Spleen (tissue), 11 donors: ENCODE measurements around the gene TTI1. TPM values are rescaled to one million over a fixed set of nuclear protein-coding genes. Genes with fewer than 3 reads are reported as not detected.

Experiments used
- DNase-seq: peaks from one replicate; pipeline ENCODE4 v3.0.0-alpha.2; 2020
- H3K27ac ChIP-seq, 8 donors: fragments of 200-600 bp; sonication (generic) in 7 of 8; 1 replicate in 4 of 8; 2 replicates in 4 of 8; pipeline versions ENCODE4 v1.5.0 to v1.8.0; 2016 to 2021; ENCODE audit warnings: inconsistent platforms in 4 of 8, mild to moderate bottlenecking in 4 of 8, moderate library complexity in 1 of 8
- H3K27me3 ChIP-seq, 7 donors: fragments of 200-600 bp; sonication (generic) in 6 of 7; replicated peaks in 1 of 7; 1 replicate in 4 of 7; 2 replicates in 3 of 7; pipeline versions ENCODE4 v1.5.0 to v1.8.0; 2016 to 2021; ENCODE audit warnings: inconsistent platforms in 3 of 7, mild to moderate bottlenecking in 1 of 7
- H3K36me3 ChIP-seq, 6 donors: fragments of 200-600 bp; sonication (generic) in 5 of 6; 1 replicate in 4 of 6; 2 replicates in 2 of 6; pipeline versions ENCODE4 v1.5.0 to v1.8.0; 2016 to 2021; ENCODE audit warnings: inconsistent platforms in 2 of 6
- H3K4me1 ChIP-seq, 6 donors: fragments of 200-600 bp; sonication (generic) in 5 of 6; 1 replicate in 3 of 6; 2 replicates in 3 of 6; pipeline versions ENCODE4 v1.5.0 to v1.8.0; 2016 to 2021; ENCODE audit warnings: inconsistent platforms in 3 of 6
- H3K4me3 ChIP-seq, 8 donors: fragments of 200-600 bp; sonication (generic) in 7 of 8; 1 replicate in 4 of 8; 2 replicates in 4 of 8; pipeline versions ENCODE4 v1.5.0 to v1.8.0; 2016 to 2021; ENCODE audit warnings: inconsistent platforms in 4 of 8, mild to moderate bottlenecking in 4 of 8, moderate library complexity in 2 of 8
- H3K9me3 ChIP-seq, 8 donors: fragments of 200-600 bp; sonication (generic) in 7 of 8; 1 replicate in 4 of 8; 2 replicates in 4 of 8; pipeline versions ENCODE4 v1.5.0 to v1.8.0; 2016 to 2021; ENCODE audit warnings: inconsistent platforms in 4 of 8
- POLR2A ChIP-seq, 3 donors: fragments of 450-650 bp; IDR thresholded peaks; one replicate each; pipeline ENCODE4 v1.5.1; 2017; ENCODE audit warnings: antibody characterized with exemption in 3 of 3, mild to moderate bottlenecking in 1 of 3
- POLR2AphosphoS5 ChIP-seq, 3 donors: sonication (generic); formaldehyde crosslinking; IDR thresholded peaks; one replicate each; pipeline ENCODE4 v1.5.1; 2017; ENCODE audit warnings: antibody characterized with exemption in 3 of 3
- WGBS, 5 donors: extraction: QIAGEN DNeasy Blood & Tissue Kit in 3 of 5; methylation state at CpG; one replicate each; pipeline versions ENCODE4 v1.1.5 to v1.1.7; 2013 to 2018; 5-methylcytosine and 5-hydroxymethylcytosine counted together
- intact Hi-C: fragments of 100-400 bp; cut with DNase I; formaldehyde crosslinking; loops from one replicate; pipeline ENCODE4 v1.15.0; 2023; ENCODE audit warnings: low total_unique reads
- polyA plus RNA-seq, 3 donors: library from polyadenylated mRNA; stranded (reverse); fragments of 200-250 nt; gene quantifications; one replicate each; pipeline ENCODE4 v1.2.1, GENCODE V29; 2013
- total RNA-seq, 7 donors: library from RNA; depleted of rRNA in 3 of 7; stranded (reverse); fragments of >200 nt in 3 of 7; fragmentation: NEBNext Ultra II Directional in 4 of 7; extraction: Animal tissue kit (Norgen Biotek cat#: 25700) in 4 of 7; gene quantifications; one replicate each; pipeline versions ENCODE4 v1.1.0 to v1.2.1, GENCODE V29; 2016 to 2021
- TF ChIP-seq, protein P1 (sequence below), 11 experiments: fragments of 200-600 bp in 7 of 11; fragments of 450-650 bp in 4 of 11; sonication (generic) in 4 of 11; IDR thresholded peaks in 8 of 11; conservative IDR thresholded peaks in 3 of 11; 1 replicate in 7 of 11; 2 replicates in 4 of 11; pipeline versions ENCODE4 v1.4.0 to v1.8.0; 2016 to 2021; ENCODE audit warnings: antibody characterized with exemption in 11 of 11, inconsistent platforms in 4 of 11, mild to moderate bottlenecking in 1 of 11
- donor health status: healthy with polysubstance abuse.
- donor health status: DM: no; HTN: no; CAD: no; lungs with moderate emphysema.
- donor health status: DM: no; HTN: no; CAD: no.
- donor health status: Bipolar disorder and iron deficiency.
- donor health status: healthy.
- donor health status: DM: no; HTN: no; CAD: no.
- donor health status: DM: yes; HTN: yes; CAD: no.

Gene TTI1
- total and polyA plus RNA-seq, 10 donors: 5.9 to 25.2 (median 19.1) TPM

DNA sequence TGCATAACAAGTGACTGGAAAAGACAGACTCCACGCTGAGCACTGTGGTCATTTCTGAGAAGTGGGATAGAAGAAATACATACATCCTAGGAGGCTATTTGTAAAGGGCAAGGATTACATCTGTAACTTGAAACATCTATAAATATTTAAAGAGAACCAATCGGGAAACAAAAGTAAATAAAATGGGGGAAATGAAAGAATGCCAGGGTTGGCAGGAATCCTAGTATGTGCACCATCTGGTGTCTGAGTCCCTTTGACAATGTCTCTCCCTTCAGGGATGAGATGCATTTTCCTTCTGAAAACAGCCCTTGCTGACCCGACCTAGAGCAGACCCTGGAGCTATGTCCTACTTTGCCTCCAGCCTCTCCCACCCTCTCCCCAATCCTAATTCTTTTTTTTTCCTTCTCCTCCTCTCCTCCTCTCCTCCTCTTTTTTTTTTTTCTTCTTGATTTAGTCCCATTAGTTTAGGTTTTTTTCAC is 77.1 kb downstream of the TTI1 start:
- H3K4me3 ChIP-seq: no peak overlapping the region
- no peaks in the 10 kb centered on the region for H3K36me3 ChIP-seq
- H3K27me3 ChIP-seq: no peaks in the 10 kb centered on the region
- TF ChIP-seq POLR2A (IDR thresholded peaks at IDR 0.05): no peak
- TF ChIP-seq, protein P1, sequence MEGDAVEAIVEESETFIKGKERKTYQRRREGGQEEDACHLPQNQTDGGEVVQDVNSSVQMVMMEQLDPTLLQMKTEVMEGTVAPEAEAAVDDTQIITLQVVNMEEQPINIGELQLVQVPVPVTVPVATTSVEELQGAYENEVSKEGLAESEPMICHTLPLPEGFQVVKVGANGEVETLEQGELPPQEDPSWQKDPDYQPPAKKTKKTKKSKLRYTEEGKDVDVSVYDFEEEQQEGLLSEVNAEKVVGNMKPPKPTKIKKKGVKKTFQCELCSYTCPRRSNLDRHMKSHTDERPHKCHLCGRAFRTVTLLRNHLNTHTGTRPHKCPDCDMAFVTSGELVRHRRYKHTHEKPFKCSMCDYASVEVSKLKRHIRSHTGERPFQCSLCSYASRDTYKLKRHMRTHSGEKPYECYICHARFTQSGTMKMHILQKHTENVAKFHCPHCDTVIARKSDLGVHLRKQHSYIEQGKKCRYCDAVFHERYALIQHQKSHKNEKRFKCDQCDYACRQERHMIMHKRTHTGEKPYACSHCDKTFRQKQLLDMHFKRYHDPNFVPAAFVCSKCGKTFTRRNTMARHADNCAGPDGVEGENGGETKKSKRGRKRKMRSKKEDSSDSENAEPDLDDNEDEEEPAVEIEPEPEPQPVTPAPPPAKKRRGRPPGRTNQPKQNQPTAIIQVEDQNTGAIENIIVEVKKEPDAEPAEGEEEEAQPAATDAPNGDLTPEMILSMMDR (IDR thresholded peaks at IDR 0.05 in 8 of 11, conservative IDR thresholded peaks at IDR 0.05 in 3 of 11): no peak
- no peak for TF ChIP-seq POLR2AphosphoS5 (IDR thresholded peaks at IDR 0.05)
- intact Hi-C loops: no loop called here
- no peaks in the 10 kb centered on the region for H3K4me1 ChIP-seq
- peaks cover 0 to 13% (median 0%) of the 10 kb centered on the region in 8 donors for H3K9me3 ChIP-seq
- WGBS, 5 donors: 47 to 71% (median 65%) methylated on average over 3 of the region's 3 CpGs
- DNase-seq: no peak
- no peak overlapping the region for H3K27ac ChIP-seq

DNA sequence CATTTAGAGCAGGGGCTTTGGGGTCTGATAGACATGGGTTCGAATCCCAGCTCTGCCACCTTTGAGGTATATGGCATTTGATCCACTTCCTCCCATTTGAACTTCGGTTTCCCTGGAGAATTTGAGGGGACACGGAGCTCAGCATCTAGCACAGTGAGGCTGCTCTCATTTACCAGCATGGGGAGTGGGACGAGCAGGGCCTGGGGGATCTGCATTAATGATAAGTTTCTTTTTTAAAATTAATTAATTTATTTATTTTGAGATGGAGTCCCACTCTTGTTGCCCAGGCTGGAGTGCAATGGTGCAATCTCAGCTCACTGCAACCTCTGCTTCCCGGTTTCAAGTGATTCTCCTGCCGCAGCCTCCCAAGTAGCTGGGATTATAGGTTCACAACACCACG is 77.7 kb downstream of the TTI1 start:
- TF ChIP-seq POLR2A (IDR thresholded peaks at IDR 0.05): no peak
- TF ChIP-seq, protein P1 (IDR thresholded peaks at IDR 0.05 in 8 of 11, conservative IDR thresholded peaks at IDR 0.05 in 3 of 11): no peak
- TF ChIP-seq POLR2AphosphoS5 (IDR thresholded peaks at IDR 0.05): no peak
- intact Hi-C loops: no loop called here
- Histone ChIP-seq H3K27ac (no peak overlapping the region), H3K9me3 (peaks cover 0 to 13% (median 0%) of the 10 kb centered on the region in 8 donors), H3K4me1 (no peaks in the 10 kb centered on the region), H3K27me3 (no peaks in the 10 kb centered on the region), H3K4me3 (no peak overlapping the region), H3K36me3 (no peaks in the 10 kb centered on the region)
- no peak for DNase-seq
- 85 to 89% (median 86%) methylated on average over 7 of the region's 7 CpGs for WGBS, 5 donors

DNA sequence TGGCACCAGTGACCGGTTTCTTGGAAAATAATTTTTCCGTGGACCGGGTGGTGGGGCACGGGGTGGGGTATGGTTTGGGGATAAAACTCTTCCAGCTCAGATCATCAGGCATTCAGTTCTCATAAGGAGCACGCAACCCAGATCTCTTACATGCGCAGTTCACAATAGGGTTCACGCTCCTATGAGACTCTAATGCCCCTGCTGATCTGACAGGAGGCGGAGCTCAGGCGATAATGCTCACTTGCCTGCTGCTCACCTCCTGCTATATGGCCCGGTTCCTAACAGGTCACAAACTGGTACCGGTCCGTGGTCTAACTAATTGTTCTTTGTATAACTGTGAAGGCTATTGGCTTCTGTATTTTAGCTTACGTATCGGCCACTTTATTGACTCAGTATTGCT is 78.6 kb downstream of the TTI1 start:
- WGBS, 5 donors: 79 to 90% (median 86%) methylated on average over 14 of the region's 14 CpGs
- DNase-seq: peak; percentile 15
- Histone ChIP-seq H3K9me3 (peaks cover 0 to 7% (median 0%) of the 10 kb centered on the region in 8 donors), H3K27me3 (no peaks in the 10 kb centered on the region), H3K36me3 (no peaks in the 10 kb centered on the region), H3K4me1 (no peaks in the 10 kb centered on the region), H3K27ac (no peak overlapping the region), H3K4me3 (no peak overlapping the region)
- intact Hi-C loops: no loop called here
- TF ChIP-seq, protein P1 (IDR thresholded peaks at IDR 0.05 in 8 of 11, conservative IDR thresholded peaks at IDR 0.05 in 3 of 11): no peak
- TF ChIP-seq POLR2AphosphoS5 (IDR thresholded peaks at IDR 0.05) (no peak), POLR2A (IDR thresholded peaks at IDR 0.05) (no peak)

DNA sequence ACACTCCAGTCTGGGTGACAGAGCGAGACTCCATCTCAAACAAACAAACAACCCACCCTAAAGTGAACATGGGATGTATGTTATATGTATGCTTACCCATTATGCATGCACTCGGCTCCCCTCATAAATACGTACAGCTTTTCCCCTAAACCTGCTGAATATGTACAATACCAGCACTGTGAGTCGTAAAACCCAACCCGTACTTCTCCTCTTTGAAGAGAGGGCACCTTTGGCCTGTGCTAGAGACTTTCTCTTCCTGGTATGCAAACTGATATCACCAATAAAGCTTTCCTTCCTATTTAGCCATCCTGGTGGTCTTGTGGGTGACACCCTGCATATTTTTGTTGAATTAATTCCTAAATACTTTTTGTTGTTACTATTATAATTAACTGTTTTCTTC is 79.1 kb downstream of the TTI1 start:
- H3K27me3 ChIP-seq: no peaks in the 10 kb centered on the region
- H3K4me1 ChIP-seq: no peaks in the 10 kb centered on the region
- TF ChIP-seq POLR2A (IDR thresholded peaks at IDR 0.05) (no peak), POLR2AphosphoS5 (IDR thresholded peaks at IDR 0.05) (no peak)
- TF ChIP-seq, protein P1 (IDR thresholded peaks at IDR 0.05 in 8 of 11, conservative IDR thresholded peaks at IDR 0.05 in 3 of 11): no peak
- no peak overlapping the region for H3K27ac ChIP-seq
- peaks cover 0 to 3% (median 0%) of the 10 kb centered on the region in 8 donors for H3K9me3 ChIP-seq
- WGBS, 5 donors: 84 to 91% (median 85%) methylated on average over 5 of the region's 5 CpGs
- intact Hi-C loops: no loop called here
- DNase-seq: no peak
- no peaks in the 10 kb centered on the region for H3K36me3 ChIP-seq
- H3K4me3 ChIP-seq: no peak overlapping the region
